DND-41 (cell line): ENCODE data around the gene AP3D1.

Experiments
- ATAC-seq: fragments of 200-7000 bp; cut with Tn5 transposase; 3 replicates; pipeline ENCODE4 v1.9.1; 2021; ENCODE audit warnings: low read depth; ENCODE audit not compliant: insufficient read depth
- DNase-seq: peaks from one replicate; pipeline ENCODE4 v3.0.0-alpha.2; 2020
- H2AFZ ChIP-seq: 2 replicates; pipeline ENCODE4 v1.6.0; 2012; ENCODE audit warnings: low read depth, low read length
- H3K27ac ChIP-seq: 2 replicates; pipeline ENCODE4 v1.5.1; 2012; ENCODE audit warnings: low read length, inconsistent platforms
- H3K27me3 ChIP-seq: fragments of 200-600 bp; sonication (generic); 2 replicates; pipeline ENCODE4 v1.6.0; 2012; ENCODE audit warnings: low read length, mild to moderate bottlenecking, inconsistent platforms; ENCODE audit not compliant: insufficient read depth, poor library complexity
- H3K36me3 ChIP-seq: 2 replicates; pipeline ENCODE4 v1.5.1; 2012; ENCODE audit warnings: low read length, inconsistent platforms; ENCODE audit not compliant: insufficient read depth
- H3K4me1 ChIP-seq: 2 replicates; pipeline ENCODE4 v1.5.1; 2012; ENCODE audit warnings: mild to moderate bottlenecking, low read length; ENCODE audit not compliant: insufficient read depth
- H3K4me2 ChIP-seq: 2 replicates; pipeline ENCODE4 v1.6.0; 2012; ENCODE audit warnings: mild to moderate bottlenecking, moderate library complexity, low read length, inconsistent platforms; ENCODE audit not compliant: insufficient read depth
- H3K4me3 ChIP-seq, 2 experiments: fragments of 200-600 bp in 1 of 2; shearing (Covaris generic) in 1 of 2; 2 replicates each; pipeline ENCODE4 v1.5.1; 2012 to 2016; ENCODE audit warnings: inconsistent platforms in 2 of 2, low read length in 2 of 2, mild to moderate bottlenecking in 2 of 2, low read depth in 1 of 2, moderate library complexity in 1 of 2
- H3K79me2 ChIP-seq: 2 replicates; pipeline ENCODE4 v1.6.0; 2012; ENCODE audit warnings: low read length, inconsistent platforms; ENCODE audit not compliant: insufficient read depth
- H3K9ac ChIP-seq: 2 replicates; pipeline ENCODE4 v1.6.0; 2012; ENCODE audit warnings: low read depth, mild to moderate bottlenecking, inconsistent platforms, low read length, moderate library complexity
- H3K9me3 ChIP-seq: 2 replicates; pipeline ENCODE4 v1.5.1; 2012; ENCODE audit warnings: low read length, moderate library complexity, mild to moderate bottlenecking, inconsistent platforms; ENCODE audit not compliant: insufficient read depth, severe bottlenecking
- H4K20me1 ChIP-seq: 2 replicates; pipeline ENCODE4 v1.6.0; 2012; ENCODE audit warnings: low read length; ENCODE audit not compliant: insufficient read depth
- EZH2 ChIP-seq: IDR thresholded peaks from 3 replicates; pipeline ENCODE4 v1.6.1; 2012; ENCODE audit warnings: borderline replicate concordance, low read depth, mild to moderate bottlenecking, moderate library complexity, low read length, inconsistent platforms; ENCODE audit not compliant: severe bottlenecking
- TF ChIP-seq, protein P1 (sequence below): IDR thresholded peaks from 2 replicates; pipeline ENCODE4 v1.5.1; 2012; ENCODE audit warnings: borderline replicate concordance, low read length, moderate library complexity, mild to moderate bottlenecking; ENCODE audit not compliant: poor library complexity, severe bottlenecking; ENCODE audit errors: extremely low read depth

Gene AP3D1

DNA sequence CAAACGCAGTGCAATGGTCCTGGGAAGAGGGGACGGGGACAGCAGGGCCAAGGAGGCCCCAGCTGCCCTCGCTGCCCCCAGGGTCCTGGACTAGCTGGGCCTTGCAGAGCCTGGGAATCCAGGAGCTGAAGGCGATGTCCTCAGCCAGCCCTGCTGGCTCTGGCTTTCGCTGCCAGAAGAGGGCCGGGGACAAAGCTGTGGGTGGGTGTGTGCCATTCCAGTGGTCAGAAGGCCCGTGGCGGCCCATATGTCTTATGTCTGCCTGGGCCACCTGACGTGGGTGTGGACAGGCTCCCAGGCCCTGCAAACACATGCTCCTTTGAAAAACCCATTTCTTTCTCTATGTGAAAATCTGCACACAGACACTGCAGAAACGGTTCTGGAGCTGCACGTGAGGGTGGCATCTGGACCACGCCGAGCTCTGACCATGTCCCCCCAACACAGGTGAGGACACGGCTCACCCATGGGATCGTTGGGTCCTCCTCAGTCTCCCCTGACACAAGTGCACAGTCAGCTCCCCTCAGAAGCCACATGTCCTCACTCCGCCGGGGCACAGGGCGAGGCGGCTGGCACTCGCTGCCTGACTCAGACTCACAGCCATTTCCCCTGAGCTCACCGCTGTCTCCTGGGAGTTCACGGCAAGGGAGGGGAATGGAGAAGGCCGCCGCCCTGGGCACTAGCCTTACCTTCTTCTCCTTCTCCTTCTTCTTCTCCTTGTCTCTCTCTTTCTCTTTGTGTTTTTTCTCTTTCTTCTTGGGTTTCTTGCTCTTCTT lies 37.7 kb downstream of the AP3D1 start:
- no peak for TF ChIP-seq EZH2
- TF ChIP-seq, protein P1, sequence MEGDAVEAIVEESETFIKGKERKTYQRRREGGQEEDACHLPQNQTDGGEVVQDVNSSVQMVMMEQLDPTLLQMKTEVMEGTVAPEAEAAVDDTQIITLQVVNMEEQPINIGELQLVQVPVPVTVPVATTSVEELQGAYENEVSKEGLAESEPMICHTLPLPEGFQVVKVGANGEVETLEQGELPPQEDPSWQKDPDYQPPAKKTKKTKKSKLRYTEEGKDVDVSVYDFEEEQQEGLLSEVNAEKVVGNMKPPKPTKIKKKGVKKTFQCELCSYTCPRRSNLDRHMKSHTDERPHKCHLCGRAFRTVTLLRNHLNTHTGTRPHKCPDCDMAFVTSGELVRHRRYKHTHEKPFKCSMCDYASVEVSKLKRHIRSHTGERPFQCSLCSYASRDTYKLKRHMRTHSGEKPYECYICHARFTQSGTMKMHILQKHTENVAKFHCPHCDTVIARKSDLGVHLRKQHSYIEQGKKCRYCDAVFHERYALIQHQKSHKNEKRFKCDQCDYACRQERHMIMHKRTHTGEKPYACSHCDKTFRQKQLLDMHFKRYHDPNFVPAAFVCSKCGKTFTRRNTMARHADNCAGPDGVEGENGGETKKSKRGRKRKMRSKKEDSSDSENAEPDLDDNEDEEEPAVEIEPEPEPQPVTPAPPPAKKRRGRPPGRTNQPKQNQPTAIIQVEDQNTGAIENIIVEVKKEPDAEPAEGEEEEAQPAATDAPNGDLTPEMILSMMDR: no peak
- Histone ChIP-seq H3K79me2 (peaks cover 2% of the 10 kb centered on the region; the same call in 1 of the 2 replicates), H4K20me1 (peaks cover 23% of the 10 kb centered on the region; the same call in 1 of the 2 replicates), H3K27me3 (no peaks in the 10 kb centered on the region), H2AFZ (no peak overlapping the region), H3K27ac (no peak overlapping the region), H3K4me3 (no peak overlapping the region), H3K36me3 (peaks cover 99% of the 10 kb centered on the region), H3K9ac (no peak overlapping the region), H3K4me2 (no peak overlapping the region), H3K9me3 (no peaks in the 10 kb centered on the region), H3K4me1 (no peaks in the 10 kb centered on the region)
- no peak for DNase-seq
- no peak for ATAC-seq

DNA sequence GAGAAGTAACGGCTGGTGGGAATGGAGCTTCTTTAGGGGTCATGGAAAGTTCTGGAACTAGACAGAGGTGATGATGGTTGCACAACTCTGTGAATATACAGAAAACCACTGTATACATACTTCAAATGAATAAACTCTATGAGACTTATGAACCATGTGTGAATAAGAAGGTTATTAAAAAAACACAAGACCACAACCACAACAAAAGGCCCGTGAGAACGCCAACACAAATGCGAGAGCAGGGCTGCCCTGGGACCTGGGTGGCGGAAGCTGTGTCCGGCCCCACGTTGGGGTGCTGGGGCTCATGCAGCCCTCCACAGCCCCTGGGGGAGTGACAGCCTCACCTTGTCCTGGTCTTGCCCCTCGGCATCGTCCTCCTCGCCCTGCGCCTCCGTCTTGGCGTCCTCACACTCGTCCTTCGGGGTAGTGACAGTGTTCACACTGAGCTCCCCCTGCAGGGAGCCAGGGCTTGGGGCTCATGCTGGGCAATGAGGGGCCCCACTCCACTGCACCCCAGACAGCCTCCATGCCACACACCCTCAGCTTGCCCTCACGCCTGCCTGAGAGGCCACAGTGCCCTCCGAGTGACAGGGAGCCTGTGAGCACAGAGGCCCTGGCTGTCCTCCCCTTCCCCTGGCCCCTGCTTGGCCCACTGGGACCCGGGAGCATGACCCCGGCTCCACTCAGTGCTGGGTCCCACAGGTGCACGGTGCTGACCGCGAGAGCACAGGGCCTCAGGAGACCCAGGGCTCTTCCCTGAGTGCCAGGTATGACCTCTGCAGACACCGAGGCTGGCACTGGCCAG lies 38.6 kb downstream of the AP3D1 start:
- Histone ChIP-seq H3K9me3 (no peaks in the 10 kb centered on the region), H3K9ac (no peak overlapping the region), H3K4me3 (no peak overlapping the region), H3K36me3 (peaks cover 99% of the 10 kb centered on the region), H3K79me2 (no peaks in the 10 kb centered on the region), H3K4me1 (no peaks in the 10 kb centered on the region), H3K27ac (no peak overlapping the region), H4K20me1 (peaks cover 23% of the 10 kb centered on the region; the same call in 1 of the 2 replicates), H2AFZ (no peak overlapping the region), H3K4me2 (no peak overlapping the region), H3K27me3 (no peaks in the 10 kb centered on the region)
- TF ChIP-seq EZH2: no peak
- TF ChIP-seq, protein P1: no peak
- ATAC-seq (no peak), DNase-seq (peak; percentile 14)

DNA sequence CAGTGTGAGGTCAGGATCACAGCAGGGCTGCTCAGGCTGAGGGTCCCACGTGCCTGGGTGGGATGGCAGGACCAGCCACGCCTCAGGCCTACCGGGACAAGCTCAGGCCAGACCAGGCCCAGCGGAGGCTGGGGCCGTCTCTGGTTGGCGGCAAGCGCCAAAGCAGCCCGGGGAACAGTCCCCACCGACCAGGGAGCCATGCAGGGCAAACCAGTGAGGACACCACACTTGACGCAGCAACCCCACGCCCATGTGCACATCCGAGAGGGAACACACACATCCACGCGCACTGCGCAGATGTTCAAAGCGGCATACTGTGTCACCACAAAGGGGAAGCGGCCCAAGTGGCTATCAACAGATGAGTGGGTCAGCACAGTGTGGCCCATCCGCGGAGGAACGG lies 39.5 kb downstream of the AP3D1 start:
- no peak for TF ChIP-seq EZH2
- TF ChIP-seq, protein P1: no peak
- Histone ChIP-seq H3K36me3 (peaks cover 98% of the 10 kb centered on the region), H3K4me3 (no peak overlapping the region), H3K79me2 (no peaks in the 10 kb centered on the region), H2AFZ (no peak overlapping the region), H3K4me2 (no peak overlapping the region), H3K9ac (no peak overlapping the region), H4K20me1 (peaks cover 23% of the 10 kb centered on the region; the same call in 1 of the 2 replicates), H3K9me3 (no peaks in the 10 kb centered on the region), H3K27me3 (no peaks in the 10 kb centered on the region), H3K4me1 (no peaks in the 10 kb centered on the region), H3K27ac (no peak overlapping the region)
- DNase-seq: no peak
- no peak for ATAC-seq
